Glomerular endothelial cell (primary cell): Measurements from ENCODE around the gene AMELX. TPM values are rescaled to one million over a fixed set of nuclear protein-coding genes. Genes with fewer than 3 reads are reported as not detected.

Experiments
- DNase-seq: peaks from one replicate; pipeline ENCODE4 v3.0.0-alpha.2; 2011; ENCODE audit warnings: low read depth, low spot score; ENCODE audit errors: extremely low read depth
- total RNA-seq: library from RNA; depleted of rRNA; stranded (reverse); fragments of >200 nt; gene quantifications from 2 replicates; pipeline ENCODE4 v1.2.3, GENCODE V29; 2015

The AMELX gene
- total RNA-seq, 1 donor from 2014 or later, result not detected

GRCh38 chrX:11304829-11305228, 11.6 kb downstream of the AMELX start:
- no peak for DNase-seq

- no peak for DNase-seq
Observed at GRCh38 chrX:11305641-11306040, 12.4 kb downstream of the AMELX start.

GRCh38 chrX:11309220-11309619, 16.0 kb downstream of the AMELX start:
- no peak for DNase-seq

- no peak for DNase-seq
Observed at GRCh38 chrX:11311706-11312105, 18.5 kb downstream of the AMELX start.

GRCh38 chrX:11319806-11320520, 26.8 kb downstream of the AMELX start:
- no peak for DNase-seq

- no peak for DNase-seq
Observed at GRCh38 chrX:11321986-11322385, 28.8 kb downstream of the AMELX start.

GRCh38 chrX:11328134-11328533, 34.9 kb downstream of the AMELX start:
- DNase-seq, result no peak

- no peak for DNase-seq
Observed at GRCh38 chrX:11329021-11329420, 35.8 kb downstream of the AMELX start.

- DNase-seq, result no peak
Observed at GRCh38 chrX:11331788-11332187, 38.6 kb downstream of the AMELX start.

- DNase-seq, result no peak
Observed at GRCh38 chrX:11334165-11334564, 41.0 kb downstream of the AMELX start.

- no peak for DNase-seq
Observed at GRCh38 chrX:11336201-11336600, 43.0 kb downstream of the AMELX start.

- DNase-seq, result no peak
Observed at GRCh38 chrX:11337292-11338009, 44.2 kb downstream of the AMELX start.

- DNase-seq, result peak; percentile 77
Observed at GRCh38 chrX:11341274-11342201, 48.3 kb downstream of the AMELX start.

- no peak for DNase-seq
Observed at GRCh38 chrX:11342673-11343072, 49.5 kb downstream of the AMELX start.

GRCh38 chrX:11346121-11346682, 53.0 kb downstream of the AMELX start:
- DNase-seq, result no peak

- no peak for DNase-seq
Observed at GRCh38 chrX:11347300-11347699, 54.1 kb downstream of the AMELX start.

- DNase-seq, result no peak
Observed at GRCh38 chrX:11349020-11349419, 55.8 kb downstream of the AMELX start.

GRCh38 chrX:11349661-11350337, 56.6 kb downstream of the AMELX start:
- no peak for DNase-seq
